ENCODE data around the gene TBXA2R. TPM values are rescaled to one million over a fixed set of nuclear protein-coding genes. Genes with fewer than 3 reads are reported as not detected.

TBXA2R gene
- total and polyA plus RNA-seq, 2 donors from 2014 or later: 6.7 to 8.8 TPM

GRCh38 chr19:3615524-3616135, 9.0 kb upstream of the TBXA2R start:
- intact Hi-C loops (cut with DNase I): no loop called here

GRCh38 chr19:3614858-3615505, 8.3 kb upstream of the TBXA2R start:
- no peak overlapping the region for H3K27ac ChIP-seq (ENCODE audit: low read depth in 2 of 2, low read length in 2 of 2)
- H3K4me3 ChIP-seq (ENCODE audit: low read length in 3 of 3): no peak overlapping the region
- H3K27me3 ChIP-seq (ENCODE audit: control insufficient read depth, insufficient read depth, low read length): no peaks in the 10 kb centered on the region
- no peak overlapping the region for H3K9ac ChIP-seq (ENCODE audit: low read length in 3 of 3)
- H3K9me3 ChIP-seq (ENCODE audit: control insufficient read depth in 2 of 3, insufficient read depth in 1 of 3, low read length in 3 of 3): no peaks in the 10 kb centered on the region
- peaks cover 0 to 6% (median 0%) of the 10 kb centered on the region in 3 donors for H3K4me1 ChIP-seq (ENCODE audit: control insufficient read depth in 2 of 3, insufficient read depth in 2 of 3, low read depth in 1 of 3, low read length in 3 of 3)
- H3K36me3 ChIP-seq (ENCODE audit: control insufficient read depth in 2 of 3, insufficient read depth in 3 of 3, low read length in 3 of 3): peaks cover 0 to 2% (median 0%) of the 10 kb centered on the region in 3 donors
- FAIRE-seq (no peak), DNase-seq (peak in 1 of 5 donors; percentile 75)
- intact Hi-C loops (cut with DNase I): no loop called here
- TF ChIP-seq CTCF (IDR thresholded peaks at IDR 0.05; ENCODE audit: borderline replicate concordance, extremely low read depth, insufficient read depth): no peak

More at GRCh38 chr19:3615524-3616135, 9.0 kb upstream of the TBXA2R start:
- Histone ChIP-seq H3K4me1 (ENCODE audit: control insufficient read depth in 2 of 3, insufficient read depth in 2 of 3, low read depth in 1 of 3, low read length in 3 of 3) (peaks cover 0 to 3% (median 0%) of the 10 kb centered on the region in 3 donors), H3K27me3 (ENCODE audit: control insufficient read depth, insufficient read depth, low read length) (no peaks in the 10 kb centered on the region), H3K27ac (ENCODE audit: low read depth in 2 of 2, low read length in 2 of 2) (no peak overlapping the region), H3K9ac (ENCODE audit: low read length in 3 of 3) (no peak overlapping the region), H3K36me3 (ENCODE audit: control insufficient read depth in 2 of 3, insufficient read depth in 3 of 3, low read length in 3 of 3) (peaks cover 0 to 2% (median 0%) of the 10 kb centered on the region in 3 donors), H3K4me3 (ENCODE audit: low read length in 3 of 3) (no peak overlapping the region), H3K9me3 (ENCODE audit: control insufficient read depth in 2 of 3, insufficient read depth in 1 of 3, low read length in 3 of 3) (no peaks in the 10 kb centered on the region)
- DNase-seq: no peak
- no peak for FAIRE-seq
- TF ChIP-seq CTCF (IDR thresholded peaks at IDR 0.05; ENCODE audit: borderline replicate concordance, extremely low read depth, insufficient read depth): no peak

- TF ChIP-seq CTCF (IDR thresholded peaks at IDR 0.05; ENCODE audit: borderline replicate concordance, extremely low read depth, insufficient read depth): no peak
- no peaks in the 10 kb centered on the region for H3K9me3 ChIP-seq (ENCODE audit: control insufficient read depth in 2 of 3, insufficient read depth in 1 of 3, low read length in 3 of 3)
- FAIRE-seq: no peak
- H3K4me3 ChIP-seq (ENCODE audit: low read length in 3 of 3): no peak overlapping the region
- DNase-seq: peak in 4 of 5 donors; percentile 37 to 69 (median 52)
- no peaks in the 10 kb centered on the region for H3K27me3 ChIP-seq (ENCODE audit: control insufficient read depth, insufficient read depth, low read length)
- H3K27ac ChIP-seq (ENCODE audit: low read depth in 2 of 2, low read length in 2 of 2): no peak overlapping the region
- no peak overlapping the region for H3K9ac ChIP-seq (ENCODE audit: low read length in 3 of 3)
- intact Hi-C loops (cut with DNase I): no loop called here
- peaks cover 0 to 11% (median 0%) of the 10 kb centered on the region in 3 donors for H3K4me1 ChIP-seq (ENCODE audit: control insufficient read depth in 2 of 3, insufficient read depth in 2 of 3, low read depth in 1 of 3, low read length in 3 of 3)
- peaks cover 0 to 2% (median 0%) of the 10 kb centered on the region in 3 donors for H3K36me3 ChIP-seq (ENCODE audit: control insufficient read depth in 2 of 3, insufficient read depth in 3 of 3, low read length in 3 of 3)
Observed at GRCh38 chr19:3613818-3614661, 7.4 kb upstream of the TBXA2R start.
